GM13977 (cell line): ENCODE results near the gene NR5A1.

Experiments
- DNase-seq: peaks from one replicate; pipeline ENCODE4 v3.0.0; 2012; ENCODE audit warnings: low spot score
- CTCF ChIP-seq: IDR thresholded peaks from 2 replicates; pipeline ENCODE4 v1.5.1; 2012; ENCODE audit warnings: mild to moderate bottlenecking, control low read depth; ENCODE audit not compliant: insufficient read depth; ENCODE audit errors: extremely low read depth, missing control alignments
- in situ Hi-C: fragments of 300-500 bp; cut with MboI; formaldehyde crosslinking; loops from one replicate; pipeline ENCODE4 v1.12.0; 2022; ENCODE audit warnings: low sequenced_read_pairs, low pct_unique_long_range_greater_than_20kb, mixed read lengths, inconsistent platforms; ENCODE audit not compliant: unreplicated experiment

Gene NR5A1

GRCh38 chr9:124500796-124501611, 6.2 kb downstream of the NR5A1 start:
- no peak for TF ChIP-seq CTCF
- in situ Hi-C loops = no loop called here
- DNase-seq = no peak

GRCh38 chr9:124500028-124500795, 7.0 kb downstream of the NR5A1 start:
- in situ Hi-C loops = no loop called here
- DNase-seq = no peak
- TF ChIP-seq CTCF = no peak

GRCh38 chr9:124499216-124499615, 8.0 kb downstream of the NR5A1 start:
- in situ Hi-C loops = no loop called here
- no peak for TF ChIP-seq CTCF
- no peak for DNase-seq

- no peak for DNase-seq
- in situ Hi-C loops = no loop called here
- TF ChIP-seq CTCF = no peak
These were observed 8.6 kb downstream of the NR5A1 start for GRCh38 chr9:124498499-124499146.

GRCh38 chr9:124498040-124498439, 9.2 kb downstream of the NR5A1 start:
- in situ Hi-C loops = no loop called here
- no peak for DNase-seq
- no peak for TF ChIP-seq CTCF

GRCh38 chr9:124497441-124497840, 9.8 kb downstream of the NR5A1 start:
- no peak for DNase-seq
- TF ChIP-seq CTCF = no peak
- in situ Hi-C loops = no loop called here
